ENCODE data around the gene GABRD. TPM values are rescaled to one million over a fixed set of nuclear protein-coding genes. Genes with fewer than 3 reads are reported as not detected.

Gene GABRD
- total and polyA plus RNA-seq, 8 donors, result 0.09 to 0.61 (median 0.15) TPM; not detected in 3

- no peaks in the 10 kb centered on the region for H3K9me3 ChIP-seq
- WGBS, 2 donors, result 94% methylated on average over 23 of the region's 23 CpGs
- no peak for TF ChIP-seq CTCF (IDR thresholded peaks at IDR 0.05)
- no peak for ATAC-seq
- no peaks in the 10 kb centered on the region for H3K4me1 ChIP-seq
- FAIRE-seq, result no peak
- DNase-seq, result peak in 2 of 6 donors; percentile 23 to 68
- H3K27ac ChIP-seq, result no peak overlapping the region
- H3K27me3 ChIP-seq, result no peaks in the 10 kb centered on the region
- H3K36me3 ChIP-seq, result peaks cover 0 to 7% (median 0%) of the 10 kb centered on the region in 3 donors
- intact Hi-C loops (cut with DNase I), result no loop called here
- H3K4me3 ChIP-seq, result no peak overlapping the region
Observed at GRCh38 chr1:2060535-2060934, 41.4 kb downstream of the GABRD start.

- 90 to 91% methylated on average over 28 of the region's 28 CpGs for WGBS, 2 donors
- H3K4me3 ChIP-seq, result no peak overlapping the region
- ATAC-seq (no peak), FAIRE-seq (no peak), DNase-seq (peak in 1 of 6 donors; percentile 52)
- intact Hi-C loops (cut with DNase I), result no loop called here
- no peak for TF ChIP-seq CTCF (IDR thresholded peaks at IDR 0.05)
- no peaks in the 10 kb centered on the region for H3K4me1 ChIP-seq
- no peaks in the 10 kb centered on the region for H3K27me3 ChIP-seq
- no peaks in the 10 kb centered on the region for H3K9me3 ChIP-seq
- no peak overlapping the region for H3K27ac ChIP-seq
- peaks cover 0 to 7% (median 0%) of the 10 kb centered on the region in 3 donors for H3K36me3 ChIP-seq
Observed at GRCh38 chr1:2061065-2061778, 42.1 kb downstream of the GABRD start.

DNA sequence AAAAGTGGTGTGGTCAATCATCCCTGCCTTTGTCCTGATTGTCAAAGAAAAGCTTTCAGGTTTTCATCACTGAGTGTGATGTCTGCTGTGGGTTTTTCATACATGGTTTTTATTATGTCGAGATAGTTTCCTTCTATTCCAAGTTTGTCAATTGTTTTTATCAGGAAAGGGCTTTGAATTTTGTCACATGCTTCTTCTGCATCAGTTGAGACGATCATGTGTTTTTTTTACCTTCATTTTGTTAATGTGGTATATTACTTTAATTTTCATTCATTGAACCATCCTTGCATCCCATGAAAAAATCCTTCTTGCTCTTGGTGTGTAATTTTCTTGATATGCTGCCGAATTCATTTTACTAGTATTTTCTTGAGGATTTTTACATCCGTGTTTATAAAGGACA, 46.6 kb downstream of the GABRD start:
- TF ChIP-seq CTCF (IDR thresholded peaks at IDR 0.05), result no peak
- ATAC-seq, result no peak
- Histone ChIP-seq H3K27ac (no peak overlapping the region), H3K4me1 (no peaks in the 10 kb centered on the region), H3K4me3 (no peak overlapping the region), H3K36me3 (no peaks in the 10 kb centered on the region), H3K27me3 (no peaks in the 10 kb centered on the region), H3K9me3 (no peaks in the 10 kb centered on the region)
- FAIRE-seq, result no peak
- intact Hi-C loops (cut with DNase I), result no loop called here
- DNase-seq, result no peak
- WGBS, 2 donors, result 96% methylated on average over 4 of the region's 4 CpGs

GRCh38 chr1:2067393-2067792, 48.2 kb downstream of the GABRD start:
- Histone ChIP-seq H3K4me3 (no peak overlapping the region), H3K27me3 (no peaks in the 10 kb centered on the region), H3K36me3 (no peaks in the 10 kb centered on the region), H3K27ac (no peak overlapping the region), H3K9me3 (no peaks in the 10 kb centered on the region), H3K4me1 (no peaks in the 10 kb centered on the region)
- ATAC-seq, result no peak
- DNase-seq, result peak in 1 of 6 donors; percentile 45
- FAIRE-seq, result no peak
- WGBS, 2 donors, result 92 to 95% methylated on average over 21 of the region's 21 CpGs
- TF ChIP-seq CTCF (IDR thresholded peaks at IDR 0.05), result no peak
- intact Hi-C loops (cut with DNase I), result no loop called here

GRCh38 chr1:2067981-2068380, 48.8 kb downstream of the GABRD start:
- Histone ChIP-seq H3K27ac (no peak overlapping the region), H3K27me3 (no peaks in the 10 kb centered on the region), H3K36me3 (no peaks in the 10 kb centered on the region), H3K4me3 (no peak overlapping the region), H3K9me3 (no peaks in the 10 kb centered on the region), H3K4me1 (no peaks in the 10 kb centered on the region)
- DNase-seq (peak in 2 of 6 donors; percentile 23 to 42), FAIRE-seq (no peak), ATAC-seq (no peak)
- 90 to 92% methylated on average over 16 to 17 of the region's 17 CpGs for WGBS, 2 donors
- intact Hi-C loops (cut with DNase I), result no loop called here
- TF ChIP-seq CTCF (IDR thresholded peaks at IDR 0.05), result no peak
